Stomach (tissue), 9 donors: ENCODE measurements around the gene PPP1R1C. TPM values are rescaled to one million over a fixed set of nuclear protein-coding genes. Genes with fewer than 3 reads are reported as not detected.
A peak's percentile ranks its signal among the peaks of the same experiment; 100 is the strongest.

Experiments used
- DNase-seq, 2 donors: peaks; one replicate each; pipeline versions ENCODE4 v3.0.0 to v3.0.0-alpha.2; 2013 to 2019
- H3K27ac ChIP-seq, 5 donors: fragments of 200-600 bp in 4 of 5; sonication (generic) in 4 of 5; one replicate each; pipeline ENCODE4 v1.5.1; 2013 to 2019; ENCODE audit warnings: mild to moderate bottlenecking in 1 of 5, moderate library complexity in 1 of 5
- H3K27me3 ChIP-seq, 3 donors: fragments of 200-600 bp; sonication (generic); one replicate each; pipeline ENCODE4 v1.5.1; 2017 to 2019; ENCODE audit warnings: mixed run types in 1 of 3
- H3K36me3 ChIP-seq, 4 donors: fragments of 200-600 bp; sonication (generic); 1 replicate in 3 of 4; 2 replicates in 1 of 4; pipeline ENCODE4 v1.5.1; 2016 to 2019
- H3K4me1 ChIP-seq, 4 donors: fragments of 200-600 bp; sonication (generic); one replicate each; pipeline ENCODE4 v1.5.1; 2016 to 2019
- H3K4me3 ChIP-seq, 4 donors: fragments of 200-600 bp; sonication (generic) in 3 of 4; one replicate each; pipeline ENCODE4 v1.5.1; 2016 to 2019; ENCODE audit warnings: mild to moderate bottlenecking in 1 of 4
- H3K9me3 ChIP-seq, 4 donors: fragments of 200-600 bp; sonication (generic); one replicate each; pipeline ENCODE4 v1.5.1; 2016 to 2019
- CTCF ChIP-seq, 7 experiments: fragments of 450-650 bp in 4 of 7; fragments of 200-600 bp in 3 of 7; sonication (generic) in 3 of 7; IDR thresholded peaks; one replicate each; pipeline ENCODE4 v1.5.1; 2016 to 2019; ENCODE audit warnings: antibody characterized with exemption in 7 of 7, control low read depth in 2 of 7, mild to moderate bottlenecking in 1 of 7
- EP300 ChIP-seq: sonication (generic); formaldehyde crosslinking; IDR thresholded peaks from one replicate; pipeline ENCODE4 v1.6.1; 2017; ENCODE audit warnings: antibody characterized with exemption
- POLR2A ChIP-seq, 4 donors: fragments of 450-650 bp; IDR thresholded peaks; one replicate each; pipeline ENCODE4 v1.6.1; 2016; ENCODE audit warnings: antibody characterized with exemption in 4 of 4, control low read depth in 2 of 4, mild to moderate bottlenecking in 1 of 4, moderate library complexity in 1 of 4
- POLR2AphosphoS5 ChIP-seq, 3 donors: sonication (generic); formaldehyde crosslinking; IDR thresholded peaks; one replicate each; pipeline ENCODE4 v1.6.1; 2016; ENCODE audit warnings: antibody characterized with exemption in 3 of 3
- WGBS, 5 donors: extraction: QIAGEN DNeasy Blood & Tissue Kit in 3 of 5; methylation state at CpG; one replicate each; pipeline versions ENCODE4 v1.1.5 to v1.1.7; 2013 to 2018; 5-methylcytosine and 5-hydroxymethylcytosine counted together
- intact Hi-C: fragments of 100-400 bp; cut with DNase I; formaldehyde crosslinking; loops from one replicate; pipeline ENCODE4 v1.15.1; 2023; ENCODE audit warnings: low total_unique reads
- polyA plus RNA-seq, 3 donors: library from polyadenylated mRNA; stranded (reverse); fragments of 200-250 nt; gene quantifications; one replicate each; pipeline ENCODE4 v1.2.3, GENCODE V29; 2013
- total RNA-seq, 5 donors: library from RNA; depleted of rRNA; stranded (reverse); fragments of >200 nt; gene quantifications; one replicate each; pipeline versions ENCODE4 v1.1.0 to v1.2.3, GENCODE V29; 2014 to 2016
- donor health status: healthy with polysubstance abuse.
- donor health status: Bipolar disorder and iron deficiency.
- donor health status: healthy.

The PPP1R1C gene
- total and polyA plus RNA-seq, 8 donors = 1.6 to 10.4 (median 3.9) TPM; not detected in 4

GRCh38 chr2:182048088-182048487 is 62.4 kb downstream of the PPP1R1C start:
- no peak for TF ChIP-seq EP300
- no peak for TF ChIP-seq POLR2A (IDR thresholded peaks at IDR 0.05)
- TF ChIP-seq CTCF (IDR thresholded peaks at IDR 0.05) = no peak
- 80 to 94% (median 86%) methylated on average over 2 of the region's 2 CpGs for WGBS, 5 donors
- intact Hi-C loops = no loop called here
- no peak overlapping the region for H3K27ac ChIP-seq
- no peaks in the 10 kb centered on the region for H3K27me3 ChIP-seq
- H3K36me3 ChIP-seq = no peaks in the 10 kb centered on the region
- H3K4me3 ChIP-seq = no peak overlapping the region
- no peak for DNase-seq
- peaks cover 0 to 7% (median 0%) of the 10 kb centered on the region in 4 donors for H3K4me1 ChIP-seq
- no peaks in the 10 kb centered on the region for H3K9me3 ChIP-seq

DNA sequence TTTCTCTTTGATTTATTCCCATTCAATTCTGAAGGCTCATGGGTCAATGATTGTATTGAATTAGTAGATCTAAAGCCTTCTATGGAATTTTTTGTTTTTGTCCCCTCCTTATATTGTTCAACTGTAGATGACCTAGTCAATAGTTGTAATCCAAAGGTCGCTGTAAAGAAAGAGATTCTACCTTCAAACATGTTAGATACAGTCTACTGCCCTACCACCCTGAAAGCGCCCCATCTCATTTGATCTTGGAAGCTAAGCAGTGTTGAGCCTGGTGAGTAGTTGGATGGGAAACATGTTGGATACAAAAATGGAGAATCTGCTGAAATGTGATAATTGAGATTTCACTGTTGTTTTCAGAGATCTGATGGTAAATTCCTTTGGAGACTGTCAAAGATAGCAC is 63.0 kb downstream of the PPP1R1C start:
- Histone ChIP-seq H3K36me3 (no peaks in the 10 kb centered on the region), H3K27ac (no peak overlapping the region), H3K9me3 (no peaks in the 10 kb centered on the region), H3K4me3 (no peak overlapping the region), H3K27me3 (no peaks in the 10 kb centered on the region), H3K4me1 (peaks cover 0 to 7% (median 0%) of the 10 kb centered on the region in 4 donors)
- intact Hi-C loops = no loop called here
- TF ChIP-seq POLR2AphosphoS5 (IDR thresholded peaks at IDR 0.05) = no peak
- no peak for TF ChIP-seq CTCF (IDR thresholded peaks at IDR 0.05)
- no peak for TF ChIP-seq EP300
- no peak for TF ChIP-seq POLR2A (IDR thresholded peaks at IDR 0.05)
- DNase-seq = no peak
- WGBS, 5 donors = 92 to 97% (median 94%) methylated on average over 2 of the region's 2 CpGs

DNA sequence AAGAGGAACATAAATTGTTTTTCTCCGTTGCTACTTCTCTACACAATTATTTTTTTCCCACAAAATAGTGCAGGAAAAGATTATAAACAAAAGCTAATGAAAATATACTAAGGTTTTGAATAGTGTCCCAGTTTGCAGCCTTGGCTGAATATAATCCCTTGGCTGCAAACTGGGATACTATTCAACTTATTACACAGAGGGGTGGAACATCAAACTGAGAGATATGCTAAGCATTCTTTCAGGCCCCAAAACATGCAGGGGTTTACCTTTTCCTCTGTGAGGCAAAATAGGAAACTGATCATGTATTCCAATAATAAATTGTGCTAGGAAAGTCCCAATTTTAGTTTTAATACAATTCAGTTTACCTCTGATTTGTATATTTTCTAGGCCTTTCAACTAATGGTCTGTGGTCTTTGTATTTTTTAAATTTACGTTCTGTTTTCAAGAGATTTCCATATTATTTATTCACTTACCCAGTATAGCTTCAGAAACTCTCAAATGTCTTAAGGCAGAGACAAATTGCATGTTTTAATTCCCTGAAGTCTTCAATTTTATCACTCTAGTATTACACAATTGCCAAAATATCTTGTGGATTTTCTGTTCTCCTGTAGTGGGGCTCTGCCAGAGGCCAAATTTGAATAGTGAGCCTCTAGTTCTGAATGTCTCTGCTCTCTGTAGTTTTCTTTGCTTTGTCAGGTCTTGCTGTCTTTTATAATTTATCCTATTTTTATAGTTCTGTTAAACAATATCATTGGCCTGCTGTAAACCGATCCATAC is 63.9 kb downstream of the PPP1R1C start:
- H3K4me1 ChIP-seq = peaks cover 0 to 7% (median 0%) of the 10 kb centered on the region in 4 donors
- no peaks in the 10 kb centered on the region for H3K9me3 ChIP-seq
- H3K4me3 ChIP-seq = no peak overlapping the region
- H3K27ac ChIP-seq = no peak overlapping the region
- DNase-seq = peak in 1 of 2 donors; percentile 39
- no peaks in the 10 kb centered on the region for H3K27me3 ChIP-seq
- H3K36me3 ChIP-seq = no peaks in the 10 kb centered on the region
- WGBS, 5 donors = 68 to 80% (median 70%) methylated on average over 3 of the region's 3 CpGs
- intact Hi-C loops = no loop called here
- TF ChIP-seq POLR2AphosphoS5 (IDR thresholded peaks at IDR 0.05) = no peak
- TF ChIP-seq POLR2A (IDR thresholded peaks at IDR 0.05) = no peak
- TF ChIP-seq EP300 = no peak
- no peak for TF ChIP-seq CTCF (IDR thresholded peaks at IDR 0.05)

GRCh38 chr2:182050333-182051135 is 64.9 kb downstream of the PPP1R1C start:
- TF ChIP-seq CTCF (IDR thresholded peaks at IDR 0.05) (no peak), POLR2A (IDR thresholded peaks at IDR 0.05) (no peak)
- intact Hi-C loops = no loop called here
- peaks cover 0 to 7% (median 0%) of the 10 kb centered on the region in 4 donors for H3K4me1 ChIP-seq
- 77 to 82% (median 81%) methylated on average over 4 of the region's 4 CpGs for WGBS, 5 donors
- H3K4me3 ChIP-seq = no peak overlapping the region
- no peaks in the 10 kb centered on the region for H3K36me3 ChIP-seq
- DNase-seq = no peak
- no peaks in the 10 kb centered on the region for H3K9me3 ChIP-seq
- no peaks in the 10 kb centered on the region for H3K27me3 ChIP-seq
- no peak overlapping the region for H3K27ac ChIP-seq
